GM12878 (cell line): ENCODE results near the gene ATP7A.
"Not testable (repeated sequence)": the region's sequence is repeated elsewhere in the genome, so short reads cannot be mapped to it uniquely, and the experiment has no call there.

Source experiments
- CTCF ChIP-seq, 3 experiments: IDR thresholded peaks in 2 of 3; conservative IDR thresholded peaks in 1 of 3; 2 replicates each; pipeline ENCODE4 v1.5.1; 2011; ENCODE audit warnings: low read depth in 3 of 3, low read length in 3 of 3, mild to moderate bottlenecking in 3 of 3, control low read depth in 2 of 3, moderate library complexity in 2 of 3, inconsistent platforms in 1 of 3, mixed read lengths in 1 of 3; ENCODE audit not compliant: control insufficient read depth in 2 of 3, insufficient read depth in 1 of 3; ENCODE audit errors: extremely low read depth in 1 of 3
- JUND ChIP-seq: IDR thresholded peaks from 2 replicates; pipeline ENCODE4 v1.6.1; 2012; ENCODE audit warnings: low read depth, mild to moderate bottlenecking, low read length, improper control_type of control experiment, moderate library complexity
- MAX ChIP-seq: IDR thresholded peaks from 2 replicates; pipeline ENCODE4 v1.6.1; 2012; ENCODE audit warnings: low read depth, low read length, improper control_type of control experiment
- NR2C2 ChIP-seq: IDR thresholded peaks from 2 replicates; pipeline ENCODE4 v1.6.1; 2011; ENCODE audit warnings: borderline replicate concordance, low read depth; ENCODE audit not compliant: control insufficient read depth, insufficient read length
- PAX5 ChIP-seq: IDR thresholded peaks from 2 replicates; pipeline ENCODE4 v1.6.1; 2011; ENCODE audit warnings: low read depth, low read length, borderline replicate concordance
- POLR2A ChIP-seq: IDR thresholded peaks from 2 replicates; pipeline ENCODE4 v1.6.1; 2011; ENCODE audit warnings: low read depth, mild to moderate bottlenecking, low read length
- POLR2AphosphoS5 ChIP-seq: IDR thresholded peaks from 2 replicates; pipeline ENCODE4 v1.6.1; 2011; ENCODE audit warnings: mild to moderate bottlenecking, low read length, inconsistent platforms
- RB1 ChIP-seq: fragments of 450-650 bp; formaldehyde crosslinking; IDR thresholded peaks from 2 replicates; pipeline ENCODE4 v1.6.1; 2017; ENCODE audit warnings: mild to moderate bottlenecking, borderline replicate concordance
- RFX5 ChIP-seq: IDR thresholded peaks from 2 replicates; pipeline ENCODE4 v1.6.1; 2011; ENCODE audit warnings: low read depth, low read length, improper control_type of control experiment
- SKIL ChIP-seq: fragments of 450-650 bp; IDR thresholded peaks from 2 replicates; pipeline ENCODE4 v1.6.1; 2017; ENCODE audit warnings: mild to moderate bottlenecking, low read depth, inconsistent platforms; ENCODE audit not compliant: poor library complexity, severe bottlenecking
- SREBF1 ChIP-seq: IDR thresholded peaks from 2 replicates; pipeline ENCODE4 v1.6.1; 2012; ENCODE audit warnings: mild to moderate bottlenecking, low read length
- ZNF274 ChIP-seq: IDR thresholded peaks from one replicate; pipeline ENCODE4 v1.8.0; 2011; ENCODE audit not compliant: insufficient read length, insufficient read depth

- TF ChIP-seq ZNF274; CTCF (IDR thresholded peaks at IDR 0.05 in 2 of 3, conservative IDR thresholded peaks at IDR 0.05 in 1 of 3; ENCODE audit: control insufficient read depth in 2 of 3, extremely low read depth in 1 of 3, insufficient read depth in 1 of 3, low read depth in 3 of 3, low read length in 3 of 3); RFX5; NR2C2; MAX; JUND; POLR2AphosphoS5; RB1; PAX5; SKIL; POLR2A; SREBF1: not testable (repeated sequence)
These were observed 34.5 kb downstream of the ATP7A start for GRCh38 chrX:77945031-77945430.
